Lower leg skin (tissue), 3 donors: Measurements from ENCODE around the gene BANF1.

Experiments
- CTCF ChIP-seq, 3 donors: fragments of 450-650 bp; IDR thresholded peaks; one replicate each; pipeline ENCODE4 v1.5.1; 2016; ENCODE audit warnings: antibody characterized with exemption in 3 of 3, mild to moderate bottlenecking in 3 of 3, moderate library complexity in 2 of 3
- POLR2A ChIP-seq, 2 donors: fragments of 450-650 bp; IDR thresholded peaks; one replicate each; pipeline ENCODE4 v1.6.1; 2016 to 2017; ENCODE audit warnings: antibody characterized with exemption in 2 of 2, mild to moderate bottlenecking in 1 of 2, moderate library complexity in 1 of 2

- TF ChIP-seq CTCF (IDR thresholded peaks at IDR 0.05), result peak in 1 of 3 donors; percentile 47
- TF ChIP-seq POLR2A (IDR thresholded peaks at IDR 0.05), result no peak
Observed at GRCh38 chr11:66045177-66045639, 42.9 kb downstream of the BANF1 start.
